Left renal cortex interstitium (tissue), 4 donors: ENCODE measurements around the gene ICAM5. TPM values are rescaled to one million over a fixed set of nuclear protein-coding genes. Genes with fewer than 3 reads are reported as not detected.
A peak's percentile ranks its signal among the peaks of the same experiment; 100 is the strongest.
"Not testable (repeated sequence)": the region's sequence is repeated elsewhere in the genome, so short reads cannot be mapped to it uniquely, and the experiment has no call there.

Source experiments
- DNase-seq, 4 donors: peaks; one replicate each; pipeline ENCODE4 v3.0.0-alpha.2; 2013; ENCODE audit warnings: low read depth in 4 of 4, low spot score in 2 of 4, missing footprints in 1 of 4
- polyA plus RNA-seq, 4 donors: library from polyadenylated mRNA; unstranded; fragments of 120-200 nt; gene quantifications; one replicate each; pipeline ENCODE4 v1.2.1, GENCODE V29; 2013; ENCODE audit not compliant: insufficient read length in 4 of 4

Gene ICAM5, protein sequence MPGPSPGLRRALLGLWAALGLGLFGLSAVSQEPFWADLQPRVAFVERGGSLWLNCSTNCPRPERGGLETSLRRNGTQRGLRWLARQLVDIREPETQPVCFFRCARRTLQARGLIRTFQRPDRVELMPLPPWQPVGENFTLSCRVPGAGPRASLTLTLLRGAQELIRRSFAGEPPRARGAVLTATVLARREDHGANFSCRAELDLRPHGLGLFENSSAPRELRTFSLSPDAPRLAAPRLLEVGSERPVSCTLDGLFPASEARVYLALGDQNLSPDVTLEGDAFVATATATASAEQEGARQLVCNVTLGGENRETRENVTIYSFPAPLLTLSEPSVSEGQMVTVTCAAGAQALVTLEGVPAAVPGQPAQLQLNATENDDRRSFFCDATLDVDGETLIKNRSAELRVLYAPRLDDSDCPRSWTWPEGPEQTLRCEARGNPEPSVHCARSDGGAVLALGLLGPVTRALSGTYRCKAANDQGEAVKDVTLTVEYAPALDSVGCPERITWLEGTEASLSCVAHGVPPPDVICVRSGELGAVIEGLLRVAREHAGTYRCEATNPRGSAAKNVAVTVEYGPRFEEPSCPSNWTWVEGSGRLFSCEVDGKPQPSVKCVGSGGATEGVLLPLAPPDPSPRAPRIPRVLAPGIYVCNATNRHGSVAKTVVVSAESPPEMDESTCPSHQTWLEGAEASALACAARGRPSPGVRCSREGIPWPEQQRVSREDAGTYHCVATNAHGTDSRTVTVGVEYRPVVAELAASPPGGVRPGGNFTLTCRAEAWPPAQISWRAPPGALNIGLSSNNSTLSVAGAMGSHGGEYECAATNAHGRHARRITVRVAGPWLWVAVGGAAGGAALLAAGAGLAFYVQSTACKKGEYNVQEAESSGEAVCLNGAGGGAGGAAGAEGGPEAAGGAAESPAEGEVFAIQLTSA
- polyA plus RNA-seq, result under 1 TPM; 0.11 to 0.32 (median 0.23) TPM

GRCh38 chr19:10289836-10290356 is at the start of gene ICAM5:
ICAM5 (plus strand) TSS chr19:10289952; CDS start chr19:10290044, 92 bp downstream.
- no peak for DNase-seq

GRCh38 chr19:10241826-10242449 is 47.8 kb upstream of the ICAM5 start:
- not testable (repeated sequence) for DNase-seq

- DNase-seq, result no peak
Observed at GRCh38 chr19:10243606-10244005, 46.1 kb upstream of the ICAM5 start.

DNA sequence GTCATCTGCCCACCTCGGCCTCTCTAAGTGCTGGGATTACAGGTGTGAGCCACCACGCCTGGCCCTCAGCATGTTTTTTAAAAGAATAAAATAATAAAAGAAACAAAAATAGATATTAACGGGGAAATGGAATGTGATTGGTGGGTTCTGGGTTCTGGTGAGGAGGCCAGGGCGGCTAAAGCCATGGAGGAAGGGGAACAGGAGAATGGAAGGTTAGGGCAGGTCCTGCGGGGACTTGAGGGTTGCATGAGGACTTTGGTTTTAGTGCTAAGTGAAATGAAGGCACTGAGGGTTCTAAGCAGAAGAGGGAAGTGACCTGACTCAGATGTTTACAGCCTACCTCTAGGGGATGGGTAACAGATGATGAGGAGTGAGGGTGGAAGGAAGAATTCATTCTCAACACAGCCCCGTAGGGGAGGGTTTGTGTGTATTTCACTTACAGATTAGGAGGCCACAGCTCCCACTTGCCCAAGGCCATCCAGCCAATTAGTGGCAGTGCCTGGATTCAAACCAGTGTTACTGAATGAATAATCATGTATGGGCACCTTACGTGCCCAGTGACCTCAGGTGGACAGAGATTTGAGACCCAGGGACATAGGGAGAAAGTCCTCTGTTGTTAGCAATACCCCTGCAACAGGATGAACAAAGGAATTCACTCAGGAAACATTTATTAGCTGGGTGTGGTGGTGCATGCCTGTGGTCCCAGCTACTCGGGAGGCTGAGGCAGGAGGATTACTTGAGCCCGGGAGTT is 44.4 kb upstream of the ICAM5 start:
- DNase-seq, result no peak

GRCh38 chr19:10246511-10246910 is 43.2 kb upstream of the ICAM5 start:
- DNase-seq, result no peak

- DNase-seq, result peak; percentile 92 to 99 (median 98)
Observed at GRCh38 chr19:10251792-10252694, 37.7 kb upstream of the ICAM5 start, which contains the start of gene MRPL4. MRPL4 (plus strand) TSS chr19:10252214; CDS start chr19:10252254, 40 bp downstream.

DNA sequence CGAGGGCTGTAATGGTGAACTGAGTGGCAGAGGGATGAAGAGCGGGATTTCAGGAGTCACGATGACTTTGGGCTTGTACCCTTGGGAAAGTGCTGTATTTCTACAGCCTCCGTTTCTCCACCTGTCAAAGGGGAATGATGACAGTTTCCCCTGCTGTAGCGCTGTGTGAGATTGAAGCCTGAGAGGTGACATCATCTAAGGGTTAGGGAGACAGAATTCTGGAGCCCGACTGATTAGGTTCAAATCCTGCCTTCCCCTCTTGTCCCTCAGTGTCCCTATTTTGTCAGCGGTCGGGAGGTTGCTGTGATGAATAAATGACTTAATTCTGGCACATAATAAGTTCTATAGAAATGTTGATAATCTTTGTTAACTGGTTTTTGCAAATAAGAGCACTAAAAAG is 37.0 kb upstream of the ICAM5 start:
- no peak for DNase-seq

DNA sequence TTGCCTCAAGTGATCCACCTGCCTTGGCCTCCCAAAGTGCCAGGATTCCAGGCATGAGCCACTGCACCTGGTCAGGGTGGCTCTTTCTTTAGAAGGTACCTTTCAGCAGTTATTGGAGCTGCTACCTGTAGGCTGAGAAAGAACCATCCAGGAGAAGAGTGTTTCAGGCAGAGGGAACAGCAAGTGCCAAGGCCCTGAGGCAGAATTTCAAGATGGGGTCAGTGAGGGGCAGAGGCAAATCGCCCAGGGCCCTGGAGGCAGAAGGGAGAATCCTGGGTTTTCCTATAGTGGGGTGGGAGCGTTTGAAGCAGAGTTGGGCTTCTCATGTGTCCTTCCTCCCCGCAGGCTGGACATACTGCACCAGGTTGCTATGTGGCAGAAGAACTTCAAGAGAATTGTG is 35.5 kb upstream of the ICAM5 start:
- no peak for DNase-seq

- no peak for DNase-seq
Observed at GRCh38 chr19:10255358-10255757, 34.4 kb upstream of the ICAM5 start.

GRCh38 chr19:10256551-10256950 is 33.2 kb upstream of the ICAM5 start:
- no peak for DNase-seq

GRCh38 chr19:10256970-10257615 is 32.7 kb upstream of the ICAM5 start:
- no peak for DNase-seq

GRCh38 chr19:10258080-10258710 is 31.6 kb upstream of the ICAM5 start:
- DNase-seq, result no peak

- peak in 3 of 4 donors; percentile 61 to 83 (median 69) for DNase-seq
Observed at GRCh38 chr19:10259162-10259905, 30.4 kb upstream of the ICAM5 start.

- DNase-seq, result no peak
Observed at GRCh38 chr19:10260141-10260584, 29.6 kb upstream of the ICAM5 start.

GRCh38 chr19:10262771-10263170 is 27.0 kb upstream of the ICAM5 start:
- DNase-seq, result no peak

DNA sequence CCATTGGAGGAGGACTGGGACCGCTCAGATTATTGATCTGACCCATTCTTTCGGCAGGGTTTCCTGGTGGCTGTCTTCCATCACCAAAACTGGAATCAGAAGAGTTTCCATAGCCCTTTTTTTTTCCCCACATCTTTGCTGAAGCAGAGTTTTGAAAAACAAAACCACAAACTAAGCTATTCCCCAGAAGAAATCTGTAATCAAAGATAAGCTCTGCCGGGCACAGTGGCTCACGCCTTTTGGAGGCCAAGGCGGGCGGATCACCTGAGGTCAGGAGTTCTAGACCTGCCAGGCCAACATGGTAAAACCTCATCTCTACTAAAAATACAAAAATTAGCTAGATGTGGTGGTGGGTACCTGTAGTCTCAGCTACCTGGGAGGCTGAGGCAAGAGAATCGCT is 23.0 kb upstream of the ICAM5 start:
- no peak for DNase-seq

DNA sequence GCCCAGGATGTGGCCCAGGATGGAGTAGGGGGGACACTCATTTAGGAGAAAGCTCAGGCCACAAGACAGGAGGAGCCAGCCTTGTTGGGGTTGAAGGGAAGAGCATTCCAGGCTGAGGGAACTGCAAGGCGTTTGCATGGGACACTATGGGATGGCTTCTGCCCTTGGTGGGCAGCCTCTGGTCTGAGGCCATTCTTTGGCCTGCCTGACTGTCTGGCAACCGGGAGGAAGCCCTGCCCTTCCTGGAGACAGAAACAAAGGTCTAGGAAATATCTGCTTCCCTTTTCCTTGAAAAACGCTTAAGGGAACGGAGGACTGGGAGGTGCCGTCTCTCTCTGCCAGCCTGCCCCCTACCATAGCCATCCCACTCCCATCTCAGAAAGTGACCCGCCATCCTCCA is 21.7 kb upstream of the ICAM5 start:
- DNase-seq, result no peak
